ENCODE data around the gene BLOC1S3.

DNA sequence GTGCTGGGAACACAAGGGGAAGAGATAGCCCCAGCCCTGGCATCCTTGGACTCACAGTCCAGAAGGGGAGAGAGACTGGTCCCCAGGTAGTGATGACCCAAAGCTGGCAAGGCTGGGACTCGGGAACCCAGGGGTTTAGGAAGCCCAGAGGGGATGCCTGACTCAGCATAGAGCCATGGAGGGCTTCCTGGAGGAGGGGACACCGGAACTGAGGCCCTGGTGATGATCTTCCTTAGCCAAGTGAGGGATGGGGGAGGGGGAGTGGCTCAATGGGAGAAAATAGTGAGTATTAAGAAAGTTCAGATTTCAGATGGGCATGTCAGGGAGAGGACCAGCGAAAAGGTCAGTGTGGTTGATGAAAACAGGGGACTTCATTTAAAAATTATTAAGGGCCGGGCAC lies 39.8 kb downstream of the BLOC1S3 start:
- TF ChIP-seq, protein P1, sequence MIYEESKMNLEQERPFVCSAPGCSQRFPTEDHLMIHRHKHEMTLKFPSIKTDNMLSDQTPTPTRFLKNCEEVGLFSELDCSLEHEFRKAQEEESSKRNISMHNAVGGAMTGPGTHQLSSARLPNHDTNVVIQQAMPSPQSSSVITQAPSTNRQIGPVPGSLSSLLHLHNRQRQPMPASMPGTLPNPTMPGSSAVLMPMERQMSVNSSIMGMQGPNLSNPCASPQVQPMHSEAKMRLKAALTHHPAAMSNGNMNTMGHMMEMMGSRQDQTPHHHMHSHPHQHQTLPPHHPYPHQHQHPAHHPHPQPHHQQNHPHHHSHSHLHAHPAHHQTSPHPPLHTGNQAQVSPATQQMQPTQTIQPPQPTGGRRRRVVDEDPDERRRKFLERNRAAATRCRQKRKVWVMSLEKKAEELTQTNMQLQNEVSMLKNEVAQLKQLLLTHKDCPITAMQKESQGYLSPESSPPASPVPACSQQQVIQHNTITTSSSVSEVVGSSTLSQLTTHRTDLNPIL (CRISPR knock-in tag; IDR thresholded peaks at IDR 0.05; ENCODE audit: low read depth) = no peak
- TF ChIP-seq ARNTL (CRISPR knock-in tag; IDR thresholded peaks at IDR 0.05; ENCODE audit: borderline replicate concordance, low read depth) = no peak
